GM13976 (cell line): ENCODE data around the gene ATAD3A.

Source experiments
- DNase-seq: peaks from one replicate; pipeline ENCODE4 v3.0.0; 2012; ENCODE audit warnings: low spot score
- in situ Hi-C: fragments of 300-500 bp; cut with MboI; formaldehyde crosslinking; loops from one replicate; pipeline ENCODE4 v1.12.0; 2022; ENCODE audit warnings: low sequenced_read_pairs, mixed read lengths, inconsistent platforms; ENCODE audit not compliant: unreplicated experiment
- TF ChIP-seq, protein P1 (sequence below): IDR thresholded peaks from 2 replicates; pipeline ENCODE4 v1.5.1; 2012; ENCODE audit warnings: borderline replicate concordance, mild to moderate bottlenecking; ENCODE audit not compliant: insufficient read depth; ENCODE audit errors: extremely low read depth, missing control alignments, control extremely low read depth

The ATAD3A gene

DNA sequence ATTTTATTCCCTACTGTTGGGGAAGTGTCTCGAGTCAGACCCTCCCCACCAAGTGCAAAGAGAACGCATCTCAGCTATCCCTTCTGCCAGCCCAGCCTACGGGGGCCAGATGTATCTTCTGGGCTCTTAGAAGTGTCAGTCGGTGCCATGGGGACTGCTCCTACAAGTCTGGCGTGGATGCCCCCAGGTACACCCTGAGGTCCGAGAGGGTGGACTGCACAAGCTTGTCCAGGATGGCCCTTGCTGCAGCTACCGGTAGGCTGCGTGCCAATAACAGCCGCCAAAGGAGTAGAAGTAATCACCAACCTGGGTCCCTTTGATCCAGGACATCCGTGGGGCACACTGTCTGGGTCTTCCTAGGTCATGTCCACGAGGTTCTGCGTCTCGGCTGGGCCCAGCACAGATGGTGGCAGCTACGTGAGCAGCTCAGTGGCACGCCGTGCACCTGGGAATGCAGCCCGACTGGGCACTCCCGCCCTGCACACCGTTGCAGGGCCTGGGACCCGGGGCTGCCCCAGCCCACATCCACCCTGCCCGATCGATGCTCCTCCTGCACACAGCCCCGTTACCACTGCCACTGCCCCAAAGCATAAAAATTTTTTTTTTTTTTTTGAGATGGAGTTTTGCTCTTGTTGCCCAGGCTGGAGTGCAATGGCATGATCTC is 71.5 kb downstream of the ATAD3A start:
- in situ Hi-C loops = no loop called here
- no peak for DNase-seq
- TF ChIP-seq, protein P1, sequence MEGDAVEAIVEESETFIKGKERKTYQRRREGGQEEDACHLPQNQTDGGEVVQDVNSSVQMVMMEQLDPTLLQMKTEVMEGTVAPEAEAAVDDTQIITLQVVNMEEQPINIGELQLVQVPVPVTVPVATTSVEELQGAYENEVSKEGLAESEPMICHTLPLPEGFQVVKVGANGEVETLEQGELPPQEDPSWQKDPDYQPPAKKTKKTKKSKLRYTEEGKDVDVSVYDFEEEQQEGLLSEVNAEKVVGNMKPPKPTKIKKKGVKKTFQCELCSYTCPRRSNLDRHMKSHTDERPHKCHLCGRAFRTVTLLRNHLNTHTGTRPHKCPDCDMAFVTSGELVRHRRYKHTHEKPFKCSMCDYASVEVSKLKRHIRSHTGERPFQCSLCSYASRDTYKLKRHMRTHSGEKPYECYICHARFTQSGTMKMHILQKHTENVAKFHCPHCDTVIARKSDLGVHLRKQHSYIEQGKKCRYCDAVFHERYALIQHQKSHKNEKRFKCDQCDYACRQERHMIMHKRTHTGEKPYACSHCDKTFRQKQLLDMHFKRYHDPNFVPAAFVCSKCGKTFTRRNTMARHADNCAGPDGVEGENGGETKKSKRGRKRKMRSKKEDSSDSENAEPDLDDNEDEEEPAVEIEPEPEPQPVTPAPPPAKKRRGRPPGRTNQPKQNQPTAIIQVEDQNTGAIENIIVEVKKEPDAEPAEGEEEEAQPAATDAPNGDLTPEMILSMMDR = no peak
